Skeletal muscle tissue (tissue), 4 donors: Measurements from ENCODE around the gene ZNF735. TPM values are rescaled to one million over a fixed set of nuclear protein-coding genes. Genes with fewer than 3 reads are reported as not detected.
"Not testable (repeated sequence)": the region's sequence is repeated elsewhere in the genome, so short reads cannot be mapped to it uniquely, and the experiment has no call there.

Experiments used
- H3K27ac ChIP-seq: one replicate; pipeline ENCODE4 v1.7.0; 2013; ENCODE audit warnings: mild to moderate bottlenecking, low read depth, low read length, inconsistent platforms
- H3K27me3 ChIP-seq, 3 donors: one replicate each; pipeline ENCODE4 v1.7.0; 2013; ENCODE audit warnings: low read length in 3 of 3; ENCODE audit not compliant: control insufficient read depth in 3 of 3, insufficient read depth in 3 of 3
- H3K36me3 ChIP-seq, 3 donors: one replicate each; pipeline ENCODE4 v1.7.0; 2013; ENCODE audit warnings: low read length in 3 of 3; ENCODE audit not compliant: control insufficient read depth in 3 of 3, insufficient read depth in 3 of 3
- H3K4me1 ChIP-seq, 3 donors: one replicate each; pipeline ENCODE4 v1.7.0; 2013; ENCODE audit warnings: low read length in 3 of 3, mild to moderate bottlenecking in 3 of 3; ENCODE audit not compliant: control insufficient read depth in 3 of 3, insufficient read depth in 3 of 3
- H3K4me3 ChIP-seq, 3 donors: one replicate each; pipeline ENCODE4 v1.7.0; 2013; ENCODE audit warnings: low read length in 3 of 3
- H3K9ac ChIP-seq, 3 donors: one replicate each; pipeline ENCODE4 v1.7.0; 2013; ENCODE audit warnings: low read length in 3 of 3, mild to moderate bottlenecking in 3 of 3, moderate library complexity in 2 of 3, low read depth in 1 of 3
- H3K9me3 ChIP-seq, 3 donors: one replicate each; pipeline ENCODE4 v1.7.0; 2013; ENCODE audit warnings: low read length in 3 of 3; ENCODE audit not compliant: control insufficient read depth in 3 of 3
- total RNA-seq: library from RNA; depleted of rRNA; stranded (reverse); fragments of >200 nt; gene quantifications from one replicate; pipeline ENCODE4 v1.2.3, GENCODE V29; 2014
- donor health status: Osteomylitis.

The ZNF735 gene
- total RNA-seq: not detected

- H3K4me1 ChIP-seq: no peaks in the 10 kb centered on the region
- no peak within 1 kb of the TSS for H3K4me3 ChIP-seq
- H3K36me3 ChIP-seq: no peaks in the 10 kb centered on the region
- H3K27ac ChIP-seq: no peak within 1 kb of the TSS
- H3K27me3 ChIP-seq: no peaks in the 10 kb centered on the region
- no peak within 1 kb of the TSS for H3K9ac ChIP-seq
- H3K9me3 ChIP-seq: no peaks in the 10 kb centered on the region
Observed at GRCh38 chr7:64206903-64207302, at the start of gene ZNF735. Gene ZNF735 (plus strand): TSS chr7:64207203. CDS start chr7:64207203, 0 bp downstream.

GRCh38 chr7:64170974-64171373, 36.0 kb upstream of the ZNF735 start:
- not testable (repeated sequence) for H3K4me3 ChIP-seq, H3K9me3 ChIP-seq, H3K27me3 ChIP-seq, H3K4me1 ChIP-seq, H3K9ac ChIP-seq, H3K27ac ChIP-seq, H3K36me3 ChIP-seq

- no peak overlapping the region for H3K27ac ChIP-seq
- H3K36me3 ChIP-seq: no peaks in the 10 kb centered on the region
- H3K9me3 ChIP-seq: peaks cover 0 to 4% (median 0%) of the 10 kb centered on the region in 3 donors
- no peak overlapping the region for H3K9ac ChIP-seq
- H3K4me1 ChIP-seq: no peaks in the 10 kb centered on the region
- H3K4me3 ChIP-seq: no peak overlapping the region
- H3K27me3 ChIP-seq: no peaks in the 10 kb centered on the region
Observed at GRCh38 chr7:64174328-64174727, 32.7 kb upstream of the ZNF735 start.

GRCh38 chr7:64174941-64175340, 32.1 kb upstream of the ZNF735 start:
- Histone ChIP-seq H3K27ac (no peak overlapping the region), H3K9me3 (peaks cover 0 to 4% (median 0%) of the 10 kb centered on the region in 3 donors), H3K27me3 (peaks cover 0 to 1% (median 0%) of the 10 kb centered on the region in 3 donors), H3K4me1 (no peaks in the 10 kb centered on the region), H3K4me3 (no peak overlapping the region), H3K9ac (no peak overlapping the region), H3K36me3 (no peaks in the 10 kb centered on the region)

- Histone ChIP-seq H3K4me1 (no peaks in the 10 kb centered on the region), H3K36me3 (no peaks in the 10 kb centered on the region), H3K27me3 (peaks cover 0 to 12% (median 7%) of the 10 kb centered on the region in 3 donors), H3K9ac (no peak overlapping the region), H3K27ac (no peak overlapping the region), H3K4me3 (no peak overlapping the region), H3K9me3 (peaks cover 0 to 4% (median 0%) of the 10 kb centered on the region in 3 donors)
Observed at GRCh38 chr7:64180989-64181388, 26.0 kb upstream of the ZNF735 start.

- Histone ChIP-seq H3K9me3 (peaks cover 0 to 4% (median 0%) of the 10 kb centered on the region in 3 donors), H3K27ac (no peak overlapping the region), H3K36me3 (no peaks in the 10 kb centered on the region), H3K4me3 (no peak overlapping the region), H3K9ac (no peak overlapping the region), H3K4me1 (no peaks in the 10 kb centered on the region), H3K27me3 (peaks cover 0 to 12% (median 7%) of the 10 kb centered on the region in 3 donors)
Observed at GRCh38 chr7:64181586-64181985, 25.4 kb upstream of the ZNF735 start.

- H3K27ac ChIP-seq: no peak overlapping the region
- peaks cover 0 to 12% (median 7%) of the 10 kb centered on the region in 3 donors for H3K27me3 ChIP-seq
Observed at GRCh38 chr7:64182036-64182790, 24.8 kb upstream of the ZNF735 start.

GRCh38 chr7:64183126-64183742, 23.8 kb upstream of the ZNF735 start:
- H3K27ac ChIP-seq: no peak overlapping the region
- peaks cover 3 to 10% (median 4%) of the 10 kb centered on the region in 3 donors for H3K9me3 ChIP-seq
- no peaks in the 10 kb centered on the region for H3K4me1 ChIP-seq
- H3K27me3 ChIP-seq: peaks cover 0 to 12% (median 7%) of the 10 kb centered on the region in 3 donors
- H3K9ac ChIP-seq: no peak overlapping the region
- no peak overlapping the region for H3K4me3 ChIP-seq
- no peaks in the 10 kb centered on the region for H3K36me3 ChIP-seq

More at GRCh38 chr7:64182036-64182790, 24.8 kb upstream of the ZNF735 start:
- H3K9ac ChIP-seq: no peak overlapping the region
- no peaks in the 10 kb centered on the region for H3K36me3 ChIP-seq
- H3K4me1 ChIP-seq: no peaks in the 10 kb centered on the region
- peaks cover 0 to 4% (median 0%) of the 10 kb centered on the region in 3 donors for H3K9me3 ChIP-seq
- no peak overlapping the region for H3K4me3 ChIP-seq

- Histone ChIP-seq H3K27ac (no peak overlapping the region), H3K4me1 (no peaks in the 10 kb centered on the region), H3K27me3 (peaks cover 0 to 12% (median 7%) of the 10 kb centered on the region in 3 donors), H3K4me3 (no peak overlapping the region), H3K9ac (no peak overlapping the region), H3K36me3 (no peaks in the 10 kb centered on the region), H3K9me3 (peaks cover 3 to 10% (median 4%) of the 10 kb centered on the region in 3 donors)
Observed at GRCh38 chr7:64183827-64184372, 23.1 kb upstream of the ZNF735 start.

- Histone ChIP-seq H3K36me3 (no peaks in the 10 kb centered on the region), H3K27me3 (peaks cover 0 to 12% (median 7%) of the 10 kb centered on the region in 3 donors), H3K27ac (no peak overlapping the region), H3K4me1 (no peaks in the 10 kb centered on the region), H3K4me3 (no peak overlapping the region), H3K9ac (no peak overlapping the region), H3K9me3 (peaks cover 3 to 10% (median 4%) of the 10 kb centered on the region in 3 donors)
Observed at GRCh38 chr7:64184376-64184775, 22.6 kb upstream of the ZNF735 start.
